Skin of body (tissue), 2 donors: ENCODE results near the gene ADIPOR2. TPM values are rescaled to one million over a fixed set of nuclear protein-coding genes. Genes with fewer than 3 reads are reported as not detected.

ENCODE experiments used
- DNase-seq: peaks from one replicate; lab custom pipeline; 2025; lab: John Stamatoyannopoulos, UW
- total RNA-seq: library from RNA; depleted of rRNA; stranded (reverse); fragments of >200 nt; gene quantifications from one replicate; pipeline ENCODE4 v1.2.3, GENCODE V29; 2014

Gene ADIPOR2
- 68.0 TPM for total RNA-seq

GRCh38 chr12:1690578-1691122, at the start of gene ADIPOR2:
Gene ADIPOR2 (plus strand): TSS chr12:1691070. CDS start chr12:1754344, 63,274 bp downstream.
- peak; percentile 96 for DNase-seq

GRCh38 chr12:1642513-1642912, 48.4 kb upstream of the ADIPOR2 start:
- DNase-seq, result no peak

- no peak for DNase-seq
These were observed 47.8 kb upstream of the ADIPOR2 start for GRCh38 chr12:1643043-1643442.

- no peak for DNase-seq
These were observed 46.9 kb upstream of the ADIPOR2 start for GRCh38 chr12:1643905-1644533.

- DNase-seq, result peak; percentile 87
These were observed 46.1 kb upstream of the ADIPOR2 start for GRCh38 chr12:1644534-1645438.

GRCh38 chr12:1645819-1646218, 45.1 kb upstream of the ADIPOR2 start:
- DNase-seq, result no peak

- DNase-seq, result no peak
These were observed 44.1 kb upstream of the ADIPOR2 start for GRCh38 chr12:1646569-1647284.

GRCh38 chr12:1647285-1647669, 43.6 kb upstream of the ADIPOR2 start:
- DNase-seq, result no peak

GRCh38 chr12:1650260-1650977, 40.5 kb upstream of the ADIPOR2 start:
- DNase-seq, result peak; percentile 80

- DNase-seq, result no peak
These were observed 39.9 kb upstream of the ADIPOR2 start for GRCh38 chr12:1650978-1651361.

GRCh38 chr12:1651946-1652345, 38.9 kb upstream of the ADIPOR2 start:
- no peak for DNase-seq

GRCh38 chr12:1655225-1655788, 35.6 kb upstream of the ADIPOR2 start:
- DNase-seq, result no peak

- no peak for DNase-seq
These were observed 34.0 kb upstream of the ADIPOR2 start for GRCh38 chr12:1656902-1657301.

- DNase-seq, result no peak
These were observed 33.2 kb upstream of the ADIPOR2 start for GRCh38 chr12:1657688-1658087.

GRCh38 chr12:1660304-1661187, 30.3 kb upstream of the ADIPOR2 start:
- DNase-seq, result no peak

GRCh38 chr12:1661553-1662335, 29.1 kb upstream of the ADIPOR2 start:
- DNase-seq, result peak; percentile 86

GRCh38 chr12:1662761-1663439, 28.0 kb upstream of the ADIPOR2 start:
- DNase-seq, result peak; percentile 30

GRCh38 chr12:1663440-1664132, 27.3 kb upstream of the ADIPOR2 start:
- no peak for DNase-seq
